Mesothelial cell of epicardium (in vitro differentiated cells): ENCODE data around the gene PLA2G7. TPM values are rescaled to one million over a fixed set of nuclear protein-coding genes. Genes with fewer than 3 reads are reported as not detected.
"Not testable (repeated sequence)": the region's sequence is repeated elsewhere in the genome, so short reads cannot be mapped to it uniquely, and the experiment has no call there.

ENCODE experiments used
- DNase-seq, 2 experiments: peaks; one replicate each; pipeline ENCODE4 v3.0.0; 2021; ENCODE audit warnings: low spot score in 2 of 2; ENCODE audit not compliant: unreplicated experiment in 2 of 2
- H3K27ac Mint-ChIP-seq: 2 replicates; pipeline ENCODE4 v1.8.0; 2021; ENCODE audit warnings: mixed read lengths
- H3K27me3 Mint-ChIP-seq: 2 replicates; pipeline ENCODE4 v1.8.0; 2021; ENCODE audit warnings: low read depth, mixed read lengths
- H3K36me3 Mint-ChIP-seq: 2 replicates; pipeline ENCODE4 v1.8.0; 2021; ENCODE audit warnings: mixed read lengths
- H3K4me1 Mint-ChIP-seq: 2 replicates; pipeline ENCODE4 v1.8.0; 2021; ENCODE audit warnings: mixed read lengths
- H3K4me3 Mint-ChIP-seq: 2 replicates; pipeline ENCODE4 v1.8.0; 2021; ENCODE audit warnings: mild to moderate bottlenecking, moderate library complexity, mixed read lengths
- H3K9me3 Mint-ChIP-seq: 2 replicates; pipeline ENCODE4 v1.8.0; 2021; ENCODE audit warnings: mixed read lengths
- total RNA-seq: library from RNA; stranded (reverse); gene quantifications from 3 replicates; pipeline ENCODE4 v1.2.1, GENCODE V29; 2021
- TF ChIP-seq, protein P1 (sequence below): fragments of 200-600 bp; sonication (generic); IDR thresholded peaks from one replicate; pipeline ENCODE4 v1.5.0; 2021; ENCODE audit warnings: antibody characterized with exemption; ENCODE audit not compliant: unreplicated experiment

Gene PLA2G7
- total RNA-seq, 1 donor from 2014 or later, result 0.54 TPM

DNA sequence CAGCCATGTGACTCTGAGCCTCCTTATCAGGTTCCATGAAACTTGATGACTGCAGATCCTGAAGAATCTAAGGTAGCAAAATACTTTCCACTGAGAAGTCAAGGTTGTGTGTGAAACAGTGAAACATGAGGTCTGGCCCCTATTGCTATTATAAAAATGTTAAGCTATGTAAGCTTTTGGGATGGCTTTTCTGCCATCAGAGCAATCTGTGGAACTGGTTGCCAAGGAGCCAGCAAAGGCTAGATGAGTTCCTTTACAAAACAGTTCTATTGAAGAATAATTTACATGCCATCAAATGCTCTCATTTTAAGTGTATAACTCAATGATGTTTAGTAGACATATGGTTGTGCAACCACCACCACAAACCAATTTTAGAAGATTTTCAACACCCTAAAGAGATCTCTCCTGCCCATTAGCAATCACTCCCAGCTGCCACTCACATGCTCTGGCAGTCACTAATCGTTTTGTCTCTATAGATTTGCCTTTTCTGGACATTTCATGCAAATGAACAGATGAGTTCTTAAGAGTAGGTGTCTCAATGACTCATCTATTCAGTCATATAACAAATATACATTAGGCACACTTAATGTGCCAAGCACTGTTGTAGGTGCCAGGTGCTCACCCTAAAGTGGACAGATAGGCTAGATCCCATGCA, 38.2 kb upstream of the PLA2G7 start:
- Mint-ChIP-seq H3K27me3 (no peaks in the 10 kb centered on the region), H3K9me3 (no peaks in the 10 kb centered on the region), H3K4me3 (no peak overlapping the region), H3K4me1 (no peaks in the 10 kb centered on the region), H3K27ac (no peak overlapping the region), H3K36me3 (no peaks in the 10 kb centered on the region)
- DNase-seq, result no peak
- TF ChIP-seq, protein P1, sequence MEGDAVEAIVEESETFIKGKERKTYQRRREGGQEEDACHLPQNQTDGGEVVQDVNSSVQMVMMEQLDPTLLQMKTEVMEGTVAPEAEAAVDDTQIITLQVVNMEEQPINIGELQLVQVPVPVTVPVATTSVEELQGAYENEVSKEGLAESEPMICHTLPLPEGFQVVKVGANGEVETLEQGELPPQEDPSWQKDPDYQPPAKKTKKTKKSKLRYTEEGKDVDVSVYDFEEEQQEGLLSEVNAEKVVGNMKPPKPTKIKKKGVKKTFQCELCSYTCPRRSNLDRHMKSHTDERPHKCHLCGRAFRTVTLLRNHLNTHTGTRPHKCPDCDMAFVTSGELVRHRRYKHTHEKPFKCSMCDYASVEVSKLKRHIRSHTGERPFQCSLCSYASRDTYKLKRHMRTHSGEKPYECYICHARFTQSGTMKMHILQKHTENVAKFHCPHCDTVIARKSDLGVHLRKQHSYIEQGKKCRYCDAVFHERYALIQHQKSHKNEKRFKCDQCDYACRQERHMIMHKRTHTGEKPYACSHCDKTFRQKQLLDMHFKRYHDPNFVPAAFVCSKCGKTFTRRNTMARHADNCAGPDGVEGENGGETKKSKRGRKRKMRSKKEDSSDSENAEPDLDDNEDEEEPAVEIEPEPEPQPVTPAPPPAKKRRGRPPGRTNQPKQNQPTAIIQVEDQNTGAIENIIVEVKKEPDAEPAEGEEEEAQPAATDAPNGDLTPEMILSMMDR, result no peak

- TF ChIP-seq, protein P1, result no peak
- Mint-ChIP-seq H3K4me1 (no peaks in the 10 kb centered on the region), H3K9me3 (peaks cover 2% of the 10 kb centered on the region), H3K27me3 (no peaks in the 10 kb centered on the region), H3K27ac (no peak overlapping the region), H3K36me3 (no peaks in the 10 kb centered on the region), H3K4me3 (no peak overlapping the region)
- DNase-seq, result no peak
Measured at GRCh38 chr6:46772762-46773161, 37.6 kb upstream of the PLA2G7 start.

DNA sequence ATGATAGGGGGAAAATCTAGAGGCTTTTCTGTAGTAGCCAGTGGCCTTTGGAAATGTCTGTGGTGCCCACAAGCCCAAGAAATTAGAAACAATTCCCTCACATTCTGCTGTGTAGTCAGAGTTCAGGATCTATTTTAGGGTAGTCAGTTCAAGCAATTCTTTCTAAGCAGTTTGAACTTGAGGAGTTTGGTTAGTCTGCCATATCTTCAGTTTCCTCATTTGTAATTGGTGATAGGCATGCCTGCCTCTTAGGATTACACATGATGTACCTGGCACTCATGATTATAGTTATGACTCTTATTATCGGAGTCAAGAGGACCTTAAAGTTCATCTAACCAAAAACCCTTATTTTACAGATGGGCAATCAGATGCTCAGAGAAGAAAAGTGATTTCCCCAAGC, 36.8 kb upstream of the PLA2G7 start:
- H3K4me1 Mint-ChIP-seq, result no peaks in the 10 kb centered on the region
- no peak overlapping the region for H3K4me3 Mint-ChIP-seq
- TF ChIP-seq, protein P1, result no peak
- no peak for DNase-seq
- H3K9me3 Mint-ChIP-seq, result peaks cover 9% of the 10 kb centered on the region
- no peaks in the 10 kb centered on the region for H3K27me3 Mint-ChIP-seq
- H3K27ac Mint-ChIP-seq, result no peak overlapping the region
- no peaks in the 10 kb centered on the region for H3K36me3 Mint-ChIP-seq

- H3K27ac Mint-ChIP-seq, result no peak overlapping the region
Measured at GRCh38 chr6:46764961-46765360, 29.8 kb upstream of the PLA2G7 start.

GRCh38 chr6:46764280-46764679, 29.1 kb upstream of the PLA2G7 start:
- not testable (repeated sequence) for H3K27me3 Mint-ChIP-seq, H3K4me3 Mint-ChIP-seq, H3K36me3 Mint-ChIP-seq, DNase-seq, H3K4me1 Mint-ChIP-seq, H3K27ac Mint-ChIP-seq
- peaks cover 12% of the 10 kb centered on the region for H3K9me3 Mint-ChIP-seq

More at GRCh38 chr6:46764961-46765360, 29.8 kb upstream of the PLA2G7 start:
- Mint-ChIP-seq H3K4me3 (no peak overlapping the region), H3K4me1 (no peaks in the 10 kb centered on the region), H3K36me3 (no peaks in the 10 kb centered on the region), H3K27me3 (no peaks in the 10 kb centered on the region), H3K9me3 (peaks cover 12% of the 10 kb centered on the region)
- TF ChIP-seq, protein P1, result no peak
- no peak for DNase-seq

DNA sequence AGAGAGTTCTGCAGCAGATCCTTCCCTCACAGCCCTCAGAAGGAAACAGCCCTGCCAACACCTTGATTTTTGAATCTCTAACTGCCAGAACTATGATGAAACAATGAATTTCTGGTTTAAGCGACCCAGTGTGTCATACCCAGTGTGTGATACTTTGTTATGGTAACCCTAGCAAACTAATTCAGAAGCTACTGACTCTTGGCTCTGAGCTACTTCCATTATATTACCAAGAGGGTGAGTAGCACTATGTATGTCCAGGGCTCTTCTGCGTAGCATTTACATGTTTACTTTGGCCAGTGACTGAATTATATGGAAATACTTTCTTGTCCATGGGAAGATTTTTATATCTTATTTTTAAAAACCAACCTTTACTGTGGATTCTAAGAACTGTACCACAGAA, 28.3 kb upstream of the PLA2G7 start:
- Mint-ChIP-seq H3K27me3 (no peaks in the 10 kb centered on the region), H3K27ac (no peak overlapping the region), H3K4me1 (no peaks in the 10 kb centered on the region), H3K9me3 (peaks cover 12% of the 10 kb centered on the region), H3K36me3 (no peaks in the 10 kb centered on the region), H3K4me3 (no peak overlapping the region)
- TF ChIP-seq, protein P1, result no peak
- DNase-seq, result no peak
